ENCODE data around the gene ERN1. TPM values are rescaled to one million over a fixed set of nuclear protein-coding genes. Genes with fewer than 3 reads are reported as not detected.

ERN1 gene
- total RNA-seq, 4 donors from 2014 or later: 9.5 to 20.2 (median 12.8) TPM

DNA sequence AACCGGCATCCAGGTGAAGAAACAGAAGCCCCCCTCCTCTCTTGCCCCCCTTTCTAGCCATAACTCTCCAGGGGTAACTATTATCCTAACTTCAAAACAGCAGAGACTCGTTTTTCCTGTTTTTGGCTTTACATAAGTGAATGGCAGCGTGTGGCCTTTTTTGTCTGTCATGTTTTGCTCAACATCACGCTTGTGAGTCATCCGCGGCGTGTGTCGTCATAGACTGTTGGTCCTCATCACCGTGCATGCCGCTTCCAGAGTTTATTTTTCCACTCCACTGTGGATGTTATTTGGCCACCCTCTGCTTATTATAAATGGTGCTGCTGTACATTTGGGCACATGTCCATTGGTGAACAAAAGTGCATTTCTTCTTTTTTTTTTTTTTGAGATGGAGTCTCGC is 52.6 kb downstream of the ERN1 start:
- intact Hi-C loops (cut with DNase I): no loop called here
- peak; percentile 63 to 67 for DNase-seq
- Histone ChIP-seq H3K27me3 (no peaks in the 10 kb centered on the region), H3K4me3 (replicated peaks in 1 of 3) (no peak overlapping the region), H3K36me3 (no peaks in the 10 kb centered on the region), H3K27ac (peak overlapping the region; percentile 36 to 68 (median 67)), H3K4me1 (peaks cover 21 to 49% of the 10 kb centered on the region in 2 donors), H3K9me3 (no peaks in the 10 kb centered on the region)
- no peak for TF ChIP-seq POLR2A (IDR thresholded peaks at IDR 0.05)
- WGBS, 2 donors: 50 to 53% methylated on average over 11 of the region's 11 CpGs

DNA sequence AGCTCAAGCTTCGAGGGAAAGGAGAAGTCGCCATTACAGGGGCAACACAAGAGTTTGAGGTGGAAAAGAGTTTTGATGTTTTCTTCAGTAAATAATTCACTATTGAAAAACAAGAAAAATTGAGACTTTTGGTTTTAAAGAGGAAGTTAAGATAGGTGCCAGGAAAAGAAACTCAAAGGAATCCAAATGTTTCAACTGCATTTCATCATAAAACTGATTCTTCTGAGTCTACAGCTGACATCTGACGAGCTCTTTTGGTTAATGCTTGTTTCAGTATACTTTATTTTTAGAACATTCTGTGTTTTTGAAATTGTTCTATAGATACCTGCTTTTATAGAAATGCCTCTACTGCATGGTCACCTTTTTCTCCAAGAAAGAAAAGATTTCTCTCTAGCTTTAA is 54.0 kb downstream of the ERN1 start:
- Histone ChIP-seq H3K4me1 (peaks cover 16 to 40% of the 10 kb centered on the region in 2 donors), H3K27ac (peak overlapping the region in 2 of 3 donors; percentile 68 to 72), H3K9me3 (no peaks in the 10 kb centered on the region), H3K36me3 (peaks cover 6 to 7% of the 10 kb centered on the region in 2 donors), H3K27me3 (no peaks in the 10 kb centered on the region), H3K4me3 (replicated peaks in 1 of 3) (no peak overlapping the region)
- no peak for DNase-seq
- intact Hi-C loops (cut with DNase I): no loop called here
- 87 to 95% methylated on average over 3 of the region's 3 CpGs for WGBS, 2 donors
- no peak for TF ChIP-seq POLR2A (IDR thresholded peaks at IDR 0.05)
- TF ChIP-seq, protein P1, sequence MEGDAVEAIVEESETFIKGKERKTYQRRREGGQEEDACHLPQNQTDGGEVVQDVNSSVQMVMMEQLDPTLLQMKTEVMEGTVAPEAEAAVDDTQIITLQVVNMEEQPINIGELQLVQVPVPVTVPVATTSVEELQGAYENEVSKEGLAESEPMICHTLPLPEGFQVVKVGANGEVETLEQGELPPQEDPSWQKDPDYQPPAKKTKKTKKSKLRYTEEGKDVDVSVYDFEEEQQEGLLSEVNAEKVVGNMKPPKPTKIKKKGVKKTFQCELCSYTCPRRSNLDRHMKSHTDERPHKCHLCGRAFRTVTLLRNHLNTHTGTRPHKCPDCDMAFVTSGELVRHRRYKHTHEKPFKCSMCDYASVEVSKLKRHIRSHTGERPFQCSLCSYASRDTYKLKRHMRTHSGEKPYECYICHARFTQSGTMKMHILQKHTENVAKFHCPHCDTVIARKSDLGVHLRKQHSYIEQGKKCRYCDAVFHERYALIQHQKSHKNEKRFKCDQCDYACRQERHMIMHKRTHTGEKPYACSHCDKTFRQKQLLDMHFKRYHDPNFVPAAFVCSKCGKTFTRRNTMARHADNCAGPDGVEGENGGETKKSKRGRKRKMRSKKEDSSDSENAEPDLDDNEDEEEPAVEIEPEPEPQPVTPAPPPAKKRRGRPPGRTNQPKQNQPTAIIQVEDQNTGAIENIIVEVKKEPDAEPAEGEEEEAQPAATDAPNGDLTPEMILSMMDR (IDR thresholded peaks at IDR 0.05): no peak

DNA sequence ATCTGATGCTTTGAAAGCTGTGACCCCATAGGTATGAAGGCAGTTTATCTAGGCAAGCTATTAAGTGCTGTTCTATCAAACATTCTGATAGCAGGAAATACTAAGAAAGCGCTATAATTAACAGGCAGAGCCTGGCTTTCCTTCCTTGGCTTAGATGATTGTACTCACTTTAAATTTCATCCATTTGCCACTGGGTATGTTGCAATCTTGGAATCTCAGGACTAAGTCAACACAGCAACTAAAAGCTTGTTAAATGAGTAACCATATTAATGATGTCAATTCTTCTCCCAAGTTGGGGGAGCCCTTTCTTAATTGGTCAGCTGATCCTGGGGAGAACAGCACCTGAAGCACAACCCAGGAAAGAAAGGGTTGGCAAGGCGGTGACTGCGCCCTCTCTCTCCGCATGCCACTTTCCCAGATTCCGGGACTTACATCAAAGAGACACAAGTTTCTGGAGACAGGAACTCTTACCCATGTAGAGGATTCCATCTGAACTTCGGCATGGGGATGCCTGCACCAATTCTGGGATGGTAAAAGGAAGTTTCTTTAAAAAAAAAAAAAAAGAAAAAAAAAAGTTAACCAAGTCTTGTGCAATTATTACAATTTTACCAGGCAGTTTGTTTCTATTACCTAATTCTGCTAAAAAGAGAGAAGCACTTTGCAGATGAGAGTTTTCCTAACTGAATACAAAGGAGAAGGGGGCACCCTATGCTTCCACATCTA is 55.1 kb downstream of the ERN1 start:
- H3K27me3 ChIP-seq: no peaks in the 10 kb centered on the region
- H3K9me3 ChIP-seq: no peaks in the 10 kb centered on the region
- intact Hi-C loops (cut with DNase I): no loop called here
- peaks cover 15 to 18% of the 10 kb centered on the region in 2 donors for H3K36me3 ChIP-seq
- H3K4me1 ChIP-seq: peaks cover 16 to 40% of the 10 kb centered on the region in 2 donors
- no peak for DNase-seq
- peak overlapping the region; percentile 68 to 72 (median 72) for H3K27ac ChIP-seq
- H3K4me3 ChIP-seq (replicated peaks in 1 of 3): no peak overlapping the region
- TF ChIP-seq POLR2A (IDR thresholded peaks at IDR 0.05): no peak
- TF ChIP-seq, protein P1 (IDR thresholded peaks at IDR 0.05): no peak
- WGBS, 2 donors: 81 to 91% methylated on average over 6 of the region's 6 CpGs

DNA sequence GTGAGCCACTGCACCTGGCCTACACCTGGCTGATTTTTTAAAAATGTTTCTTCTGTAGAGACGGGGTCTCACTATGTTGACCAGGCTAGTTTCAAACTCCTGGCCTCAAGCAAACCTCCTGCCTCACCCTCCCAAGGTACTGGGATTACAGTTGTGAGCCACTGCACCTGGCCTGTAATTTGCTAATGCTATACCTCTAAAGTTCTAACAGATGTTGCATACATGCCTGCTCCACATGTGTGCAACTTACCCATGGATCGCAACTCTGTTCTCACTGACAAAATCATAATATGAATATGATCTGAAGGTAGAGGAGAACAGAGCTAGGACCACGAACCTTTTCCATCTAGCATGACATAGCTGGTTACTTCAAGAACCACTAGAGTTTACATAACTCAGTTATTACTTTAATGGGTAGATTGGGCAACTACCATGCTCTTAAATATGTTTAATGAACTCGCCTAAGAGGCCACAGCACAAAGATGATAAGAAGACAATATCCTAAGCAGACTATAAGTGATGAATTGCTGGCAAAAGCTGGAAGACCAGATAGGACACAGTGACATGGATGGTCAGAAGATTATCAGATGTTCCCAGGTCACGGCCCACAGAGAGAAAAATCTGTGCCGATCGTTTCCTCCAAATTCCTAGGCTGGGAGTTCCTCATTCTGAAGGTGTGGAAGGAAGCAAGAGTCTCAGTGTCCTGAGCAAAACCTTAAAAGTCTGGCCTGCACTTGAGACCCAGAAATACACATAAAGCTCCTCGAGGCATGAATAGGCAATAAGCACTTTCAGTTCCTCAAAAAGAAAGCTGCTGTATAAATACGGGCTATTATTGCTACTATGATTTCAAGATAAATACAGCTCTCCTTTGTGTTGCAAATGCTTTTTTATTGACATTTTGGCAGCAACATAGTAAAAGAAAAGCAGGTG is 55.9 kb downstream of the ERN1 start:
- TF ChIP-seq, protein P1 (IDR thresholded peaks at IDR 0.05): no peak
- no peak for TF ChIP-seq POLR2A (IDR thresholded peaks at IDR 0.05)
- peaks cover 16 to 18% of the 10 kb centered on the region in 2 donors for H3K36me3 ChIP-seq
- no peak overlapping the region for H3K4me3 ChIP-seq (replicated peaks in 1 of 3)
- no peaks in the 10 kb centered on the region for H3K27me3 ChIP-seq
- intact Hi-C loops (cut with DNase I): no loop called here
- H3K27ac ChIP-seq: peak overlapping the region; percentile 68 to 72 (median 72)
- 73 to 77% methylated on average over 9 of the region's 9 CpGs for WGBS, 2 donors
- peaks cover 16 to 40% of the 10 kb centered on the region in 2 donors for H3K4me1 ChIP-seq
- DNase-seq: peak in 1 of 2 donors; percentile 10
- H3K9me3 ChIP-seq: no peaks in the 10 kb centered on the region

DNA sequence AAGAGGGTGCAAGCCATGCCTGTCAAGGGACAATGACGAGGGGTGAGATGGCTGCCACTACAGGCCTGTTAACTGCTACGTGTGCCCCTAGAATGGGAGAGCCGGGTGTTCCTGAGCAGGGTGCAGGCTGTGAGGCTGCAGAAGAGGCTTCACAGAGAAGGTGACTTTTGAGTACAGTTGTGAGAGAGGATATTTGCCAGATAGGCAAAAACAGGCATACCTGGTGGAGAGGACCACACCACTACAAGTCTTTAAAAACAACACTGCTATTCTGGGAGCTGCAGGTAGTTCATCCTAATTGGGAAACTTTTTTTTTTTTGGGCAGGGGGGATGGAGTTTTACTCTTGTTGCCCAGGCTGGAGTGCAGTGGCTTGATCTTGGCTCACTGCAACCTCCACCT is 58.8 kb downstream of the ERN1 start:
- no peak overlapping the region for H3K4me3 ChIP-seq (replicated peaks in 1 of 3)
- WGBS, 2 donors: 98% methylated on average over 3 of the region's 3 CpGs
- intact Hi-C loops (cut with DNase I): no loop called here
- H3K9me3 ChIP-seq: no peaks in the 10 kb centered on the region
- no peak for DNase-seq
- H3K27ac ChIP-seq: no peak overlapping the region
- H3K27me3 ChIP-seq: no peaks in the 10 kb centered on the region
- peaks cover 16 to 25% of the 10 kb centered on the region in 2 donors for H3K4me1 ChIP-seq
- H3K36me3 ChIP-seq: peaks cover 16 to 18% of the 10 kb centered on the region in 2 donors
- TF ChIP-seq, protein P1 (IDR thresholded peaks at IDR 0.05): no peak
- TF ChIP-seq POLR2A (IDR thresholded peaks at IDR 0.05): no peak
